ENCODE data around the gene PPARG. TPM values are rescaled to one million over a fixed set of nuclear protein-coding genes. Genes with fewer than 3 reads are reported as not detected.

PPARG gene
- total RNA-seq, 1 donor from 2014 or later, result 0.37 TPM

GRCh38 chr3:12479919-12480427, 191.1 kb downstream of the PPARG start:
- peaks cover 13% of the 10 kb centered on the region for H3K4me1 Mint-ChIP-seq (ENCODE audit: low read depth, unreplicated experiment)
- DNase-seq, result peak; percentile 30
- peak overlapping the region; percentile 88 for H3K27ac Mint-ChIP-seq (ENCODE audit: unreplicated experiment)
- H3K27me3 Mint-ChIP-seq (ENCODE audit: unreplicated experiment), result no peaks in the 10 kb centered on the region
- no peaks in the 10 kb centered on the region for H3K36me3 Mint-ChIP-seq (ENCODE audit: unreplicated experiment)
- TF ChIP-seq CTCF (IDR thresholded peaks at IDR 0.05; ENCODE audit: partially characterized antibody, unreplicated experiment), result peak; percentile 94
- peaks cover 4% of the 10 kb centered on the region for H3K9me3 Mint-ChIP-seq (ENCODE audit: unreplicated experiment)
- peak overlapping the region; percentile 63 for H3K4me3 Mint-ChIP-seq (ENCODE audit: unreplicated experiment)

- DNase-seq, result no peak
- Mint-ChIP-seq H3K36me3 (ENCODE audit: unreplicated experiment) (no peaks in the 10 kb centered on the region), H3K4me1 (ENCODE audit: low read depth, unreplicated experiment) (peaks cover 16% of the 10 kb centered on the region), H3K4me3 (ENCODE audit: unreplicated experiment) (peak overlapping the region; percentile 99), H3K9me3 (ENCODE audit: unreplicated experiment) (peaks cover 6% of the 10 kb centered on the region), H3K27me3 (ENCODE audit: unreplicated experiment) (no peaks in the 10 kb centered on the region), H3K27ac (ENCODE audit: unreplicated experiment) (peak overlapping the region; percentile 10)
- no peak for TF ChIP-seq CTCF (IDR thresholded peaks at IDR 0.05; ENCODE audit: partially characterized antibody, unreplicated experiment)
These were observed 194.5 kb downstream of the PPARG start for GRCh38 chr3:12483410-12483809.

- Mint-ChIP-seq H3K4me3 (ENCODE audit: unreplicated experiment) (peak overlapping the region; percentile 99), H3K9me3 (ENCODE audit: unreplicated experiment) (peaks cover 6% of the 10 kb centered on the region), H3K27ac (ENCODE audit: unreplicated experiment) (peak overlapping the region; percentile 10), H3K36me3 (ENCODE audit: unreplicated experiment) (no peaks in the 10 kb centered on the region), H3K4me1 (ENCODE audit: low read depth, unreplicated experiment) (peaks cover 16% of the 10 kb centered on the region), H3K27me3 (ENCODE audit: unreplicated experiment) (no peaks in the 10 kb centered on the region)
- TF ChIP-seq CTCF (IDR thresholded peaks at IDR 0.05; ENCODE audit: partially characterized antibody, unreplicated experiment), result no peak
- no peak for DNase-seq
These were observed 195.0 kb downstream of the PPARG start for GRCh38 chr3:12483872-12484197.

Other genes with a start within 250 kb of the PPARG start
- not detected for gene TIMP4, start 130.2 kb upstream of the PPARG start, total RNA-seq (ENCODE audit: unreplicated experiment)
- 18.6 TPM for gene TSEN2, start 195.4 kb downstream of the PPARG start, total RNA-seq (ENCODE audit: unreplicated experiment)

All from glutamatergic neuron (in vitro differentiated cells).